KMS-11 (cell line): Measurements from ENCODE around the gene CXCR4.

ENCODE experiments used
- H2AFZ ChIP-seq: fragments of 200-600 bp; sonication (generic); 2 replicates; pipeline ENCODE4 v1.6.1; 2016; ENCODE audit warnings: antibody characterized with exemption, mixed run types, low read depth
- H3K27ac ChIP-seq: fragments of 200-600 bp; sonication (generic); 2 replicates; pipeline ENCODE4 v1.6.1; 2016; ENCODE audit warnings: mild to moderate bottlenecking, mixed run types
- H3K27me3 ChIP-seq: fragments of 200-600 bp; sonication (generic); 2 replicates; pipeline ENCODE4 v1.6.1; 2017; ENCODE audit warnings: mild to moderate bottlenecking, low read depth, mixed run types, moderate library complexity; ENCODE audit not compliant: insufficient read depth
- H3K36me3 ChIP-seq: fragments of 200-600 bp; sonication (generic); 2 replicates; pipeline ENCODE4 v1.6.1; 2017; ENCODE audit warnings: mild to moderate bottlenecking, mixed run types; ENCODE audit not compliant: insufficient read depth
- H3K4me1 ChIP-seq: fragments of 200-600 bp; sonication (generic); 2 replicates; pipeline ENCODE4 v1.6.1; 2016; ENCODE audit warnings: mild to moderate bottlenecking, low read depth, mixed run types; ENCODE audit not compliant: poor library complexity, severe bottlenecking
- H3K4me2 ChIP-seq: fragments of 200-600 bp; sonication (generic); 2 replicates; pipeline ENCODE4 v1.7.0; 2016; ENCODE audit warnings: mild to moderate bottlenecking, mixed run types
- H3K4me3 ChIP-seq: fragments of 200-600 bp; sonication (generic); IDR thresholded peaks from 2 replicates; pipeline ENCODE4 v1.6.1; 2017; ENCODE audit warnings: low read depth, low read length, mixed read lengths; ENCODE audit not compliant: insufficient read depth
- H3K79me2 ChIP-seq: fragments of 200-600 bp; sonication (generic); 2 replicates; pipeline ENCODE4 v1.6.1; 2016; ENCODE audit warnings: low read depth, mixed run types; ENCODE audit not compliant: insufficient read depth
- H3K9ac ChIP-seq: fragments of 200-600 bp; sonication (generic); 2 replicates; pipeline ENCODE4 v1.6.1; 2016; ENCODE audit warnings: mild to moderate bottlenecking, mixed run types
- H4K20me1 ChIP-seq: fragments of 200-600 bp; sonication (generic); 2 replicates; pipeline ENCODE4 v1.6.1; 2016; ENCODE audit warnings: mild to moderate bottlenecking, mixed run types; ENCODE audit not compliant: insufficient read depth
- TF ChIP-seq, protein P1 (sequence below): fragments of 200-600 bp; sonication (generic); conservative IDR thresholded peaks from 2 replicates; pipeline ENCODE4 v1.6.1; 2017; ENCODE audit warnings: low read depth, mild to moderate bottlenecking, antibody characterized with exemption, low read length, moderate library complexity, mixed read lengths

CXCR4 gene

DNA sequence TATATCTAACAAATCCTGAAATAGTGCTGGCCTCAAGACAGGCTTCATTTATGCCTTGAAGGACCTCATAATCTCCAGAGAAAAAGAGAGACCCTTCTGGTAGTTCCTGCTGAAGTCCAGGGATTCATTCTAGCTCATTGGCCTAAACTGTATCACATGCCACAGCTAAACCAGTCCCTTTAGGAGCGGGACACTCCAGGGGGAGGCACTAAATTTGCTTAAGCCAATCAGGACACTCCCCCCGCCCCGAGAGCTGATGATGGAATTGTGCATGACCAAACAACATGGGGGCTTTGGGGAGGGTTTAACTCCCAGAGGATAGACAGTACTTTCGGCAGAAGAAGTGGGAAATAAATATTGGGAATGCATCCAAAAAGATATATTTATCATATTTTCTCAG, 36.4 kb upstream of the CXCR4 start:
- TF ChIP-seq, protein P1, sequence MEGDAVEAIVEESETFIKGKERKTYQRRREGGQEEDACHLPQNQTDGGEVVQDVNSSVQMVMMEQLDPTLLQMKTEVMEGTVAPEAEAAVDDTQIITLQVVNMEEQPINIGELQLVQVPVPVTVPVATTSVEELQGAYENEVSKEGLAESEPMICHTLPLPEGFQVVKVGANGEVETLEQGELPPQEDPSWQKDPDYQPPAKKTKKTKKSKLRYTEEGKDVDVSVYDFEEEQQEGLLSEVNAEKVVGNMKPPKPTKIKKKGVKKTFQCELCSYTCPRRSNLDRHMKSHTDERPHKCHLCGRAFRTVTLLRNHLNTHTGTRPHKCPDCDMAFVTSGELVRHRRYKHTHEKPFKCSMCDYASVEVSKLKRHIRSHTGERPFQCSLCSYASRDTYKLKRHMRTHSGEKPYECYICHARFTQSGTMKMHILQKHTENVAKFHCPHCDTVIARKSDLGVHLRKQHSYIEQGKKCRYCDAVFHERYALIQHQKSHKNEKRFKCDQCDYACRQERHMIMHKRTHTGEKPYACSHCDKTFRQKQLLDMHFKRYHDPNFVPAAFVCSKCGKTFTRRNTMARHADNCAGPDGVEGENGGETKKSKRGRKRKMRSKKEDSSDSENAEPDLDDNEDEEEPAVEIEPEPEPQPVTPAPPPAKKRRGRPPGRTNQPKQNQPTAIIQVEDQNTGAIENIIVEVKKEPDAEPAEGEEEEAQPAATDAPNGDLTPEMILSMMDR: no peak
- H3K4me2 ChIP-seq: no peak overlapping the region
- H3K27me3 ChIP-seq: no peaks in the 10 kb centered on the region
- no peaks in the 10 kb centered on the region for H3K36me3 ChIP-seq
- H4K20me1 ChIP-seq: no peaks in the 10 kb centered on the region
- peaks cover 14% of the 10 kb centered on the region for H3K4me1 ChIP-seq
- no peak overlapping the region for H3K4me3 ChIP-seq
- no peak overlapping the region for H3K27ac ChIP-seq
- no peak overlapping the region for H3K9ac ChIP-seq
- no peak overlapping the region for H2AFZ ChIP-seq
- no peaks in the 10 kb centered on the region for H3K79me2 ChIP-seq

DNA sequence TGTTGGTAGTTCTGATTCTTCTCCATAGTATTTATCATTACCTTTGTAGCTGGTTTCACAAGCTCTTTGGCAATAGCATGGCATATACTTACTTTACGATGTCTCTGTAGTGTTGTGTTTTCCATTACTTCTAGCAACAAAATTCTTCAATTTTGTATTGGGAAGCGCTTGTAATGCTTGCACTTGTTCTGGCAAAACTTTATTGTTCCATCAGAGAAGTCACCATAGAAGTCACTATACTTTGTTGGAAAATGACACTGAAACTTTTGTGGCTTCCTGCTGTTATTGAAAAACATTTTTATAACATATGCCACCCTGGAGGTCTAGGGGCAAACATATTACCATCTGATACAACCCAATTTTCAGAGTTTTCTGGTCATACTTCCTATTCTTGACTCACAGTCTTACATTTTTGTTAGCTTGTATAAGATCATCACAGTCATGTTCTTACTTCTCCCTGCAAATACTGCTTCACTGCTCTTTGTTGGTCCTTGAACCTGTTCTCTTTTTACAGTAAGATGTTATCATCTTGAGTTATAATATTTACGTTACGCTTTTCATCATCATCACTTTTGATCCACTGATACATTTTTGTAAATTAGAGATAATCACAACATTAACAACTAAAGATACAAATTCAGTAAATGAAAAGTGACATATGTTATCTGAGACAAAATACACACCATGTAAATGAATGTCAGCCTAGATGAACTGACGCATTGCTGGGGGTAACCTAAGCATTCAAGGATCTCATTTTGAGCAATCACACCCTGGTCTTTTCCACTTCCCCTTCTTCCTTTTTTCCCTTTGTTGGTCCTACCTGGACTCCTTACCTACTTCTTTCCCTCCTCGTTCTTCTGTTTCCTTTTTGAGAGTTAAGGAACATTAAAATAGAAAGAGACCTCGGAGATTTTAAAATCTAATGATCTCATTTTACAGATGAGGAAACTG, 33.3 kb upstream of the CXCR4 start:
- H3K79me2 ChIP-seq: no peaks in the 10 kb centered on the region
- TF ChIP-seq, protein P1: no peak
- H3K4me1 ChIP-seq: peaks cover 11% of the 10 kb centered on the region
- H3K4me2 ChIP-seq: no peak overlapping the region; the same call in 1 of the 2 replicates
- H3K4me3 ChIP-seq: no peak overlapping the region
- no peak overlapping the region for H3K9ac ChIP-seq
- H3K36me3 ChIP-seq: no peaks in the 10 kb centered on the region
- H3K27me3 ChIP-seq: no peaks in the 10 kb centered on the region
- H2AFZ ChIP-seq: no peak overlapping the region
- H3K27ac ChIP-seq: no peak overlapping the region
- H4K20me1 ChIP-seq: no peaks in the 10 kb centered on the region

DNA sequence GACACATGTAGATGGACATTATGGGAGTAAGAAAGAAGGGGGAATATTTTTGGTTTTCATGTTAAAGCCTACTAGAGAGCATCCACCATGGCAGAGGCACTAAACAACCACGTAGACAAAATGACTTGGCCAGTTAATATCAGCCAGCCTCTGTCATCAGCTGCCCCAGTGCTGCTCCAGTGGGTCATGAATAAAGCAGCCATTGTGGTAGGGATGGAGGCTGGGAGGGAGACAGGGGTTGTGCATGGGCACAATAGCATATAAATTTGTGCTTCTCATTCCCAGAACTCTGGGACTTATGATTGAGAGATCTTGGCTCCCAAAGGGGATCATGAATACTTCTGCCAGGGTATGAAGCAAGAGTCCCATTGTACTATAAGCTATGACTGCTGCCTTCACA, 31.1 kb upstream of the CXCR4 start:
- no peaks in the 10 kb centered on the region for H3K79me2 ChIP-seq
- no peaks in the 10 kb centered on the region for H3K27me3 ChIP-seq
- H2AFZ ChIP-seq: no peak overlapping the region
- H3K4me1 ChIP-seq: peaks cover 11% of the 10 kb centered on the region
- H3K36me3 ChIP-seq: no peaks in the 10 kb centered on the region
- no peak overlapping the region for H3K27ac ChIP-seq
- no peaks in the 10 kb centered on the region for H4K20me1 ChIP-seq
- TF ChIP-seq, protein P1: no peak
- H3K4me3 ChIP-seq: no peak overlapping the region
- no peak overlapping the region for H3K9ac ChIP-seq
- no peak overlapping the region for H3K4me2 ChIP-seq

DNA sequence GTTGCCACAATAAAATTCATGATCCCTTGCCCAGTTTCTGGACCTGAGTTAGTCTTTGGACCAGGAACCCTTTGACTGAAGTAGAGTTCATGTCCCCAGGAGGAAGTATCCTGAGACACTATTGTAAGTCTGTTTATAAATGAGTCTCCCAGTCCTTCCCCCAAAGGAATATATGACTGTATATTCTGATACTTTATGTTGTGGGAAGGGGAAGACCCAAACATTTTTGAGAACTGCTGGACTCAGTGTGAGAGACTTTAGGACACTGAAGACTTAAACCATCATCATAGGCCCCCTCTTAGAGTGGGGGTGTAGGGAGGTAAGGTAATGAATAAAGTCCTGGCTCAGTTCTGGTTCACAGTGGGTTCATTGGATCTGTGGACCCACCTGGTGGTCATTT, 28.6 kb upstream of the CXCR4 start:
- Histone ChIP-seq H3K4me2 (no peak overlapping the region), H4K20me1 (no peaks in the 10 kb centered on the region), H3K36me3 (no peaks in the 10 kb centered on the region), H2AFZ (no peak overlapping the region), H3K9ac (no peak overlapping the region), H3K4me1 (peaks cover 10% of the 10 kb centered on the region), H3K4me3 (no peak overlapping the region), H3K79me2 (no peaks in the 10 kb centered on the region), H3K27me3 (no peaks in the 10 kb centered on the region), H3K27ac (no peak overlapping the region)
- TF ChIP-seq, protein P1: no peak
